Natural killer cell treated with Interleukin-12 subunit alpha and Interleukin-12 subunit beta and Interleukin-15 and Interleukin-18, amount 100 ng/mL, for 72 hours (primary cell): ENCODE results near the gene TMEM183A. TPM values are rescaled to one million over a fixed set of nuclear protein-coding genes. Genes with fewer than 3 reads are reported as not detected.

Experiments used
- ATAC-seq, 2 donors: fragments of 150-1000 bp; cut with Tn5 transposase in 1 of 2; sonication (Bioruptor Pico), chemical (Tn5 transposase) in 1 of 2; 2 replicates each; pipeline ENCODE4 v1.10.0; 2021
- DNase-seq: peaks from one replicate; pipeline ENCODE4 v3.0.0; 2022; ENCODE audit warnings: low spot score
- H3K27ac Mint-ChIP-seq, 2 donors: 1 replicate in 1 of 2; 2 replicates in 1 of 2; pipeline ENCODE4 v1.8.0; 2022; ENCODE audit warnings: mixed read lengths in 2 of 2, mild to moderate bottlenecking in 1 of 2, moderate library complexity in 1 of 2
- H3K27me3 Mint-ChIP-seq, 2 donors: 1 replicate in 1 of 2; 2 replicates in 1 of 2; pipeline ENCODE4 v1.8.0; 2022; ENCODE audit warnings: mixed read lengths in 2 of 2
- H3K36me3 Mint-ChIP-seq: one replicate; pipeline ENCODE4 v1.8.0; 2022; ENCODE audit warnings: mixed read lengths
- H3K4me1 Mint-ChIP-seq, 2 donors: 1 replicate in 1 of 2; 2 replicates in 1 of 2; pipeline ENCODE4 v1.8.0; 2022; ENCODE audit warnings: low read depth in 2 of 2, mixed read lengths in 2 of 2, mild to moderate bottlenecking in 1 of 2
- H3K4me3 Mint-ChIP-seq: one replicate; pipeline ENCODE4 v1.8.0; 2022; ENCODE audit warnings: mixed read lengths
- H3K9me3 Mint-ChIP-seq: 2 replicates; pipeline ENCODE4 v1.8.0; 2022; ENCODE audit warnings: mixed read lengths
- total RNA-seq, 2 donors: library from RNA; stranded (reverse); gene quantifications; one replicate each; pipeline ENCODE4 v1.2.3, GENCODE V29; 2022

Gene TMEM183A
- total RNA-seq, 2 donors from 2014 or later = 65.1 to 93.0 TPM

DNA sequence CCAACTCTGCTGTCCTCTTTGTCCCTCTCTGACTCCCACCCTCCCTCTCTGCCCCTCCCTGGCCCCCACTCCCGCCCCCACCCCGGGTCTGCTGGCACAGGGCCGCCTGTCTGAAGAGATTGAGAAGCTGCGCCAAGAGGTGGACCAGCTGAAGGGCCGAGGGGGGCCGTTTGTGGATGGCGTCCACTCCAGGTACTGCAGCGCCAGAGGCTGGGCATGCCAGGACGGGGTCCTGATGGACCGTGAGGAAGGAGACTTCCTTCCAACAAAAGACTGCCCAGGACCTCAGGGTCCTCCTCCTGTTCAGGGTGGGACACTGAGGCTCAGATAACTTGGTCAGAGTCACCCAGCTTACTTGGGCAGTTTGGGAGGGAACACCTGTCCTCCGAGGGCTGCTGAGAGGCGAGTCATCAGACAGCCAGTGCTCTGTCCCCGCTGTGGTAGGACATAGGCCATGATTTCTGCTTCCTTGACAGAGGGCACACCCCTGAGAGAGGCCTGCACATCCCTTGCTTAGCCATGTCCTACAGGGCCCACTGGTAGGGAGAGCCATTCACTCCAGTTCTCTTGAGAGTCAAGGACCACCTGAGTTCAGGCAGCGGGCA is 42.5 kb downstream of the TMEM183A start:
- peaks cover 16 to 23% of the 10 kb centered on the region in 2 donors for H3K27me3 Mint-ChIP-seq

DNA sequence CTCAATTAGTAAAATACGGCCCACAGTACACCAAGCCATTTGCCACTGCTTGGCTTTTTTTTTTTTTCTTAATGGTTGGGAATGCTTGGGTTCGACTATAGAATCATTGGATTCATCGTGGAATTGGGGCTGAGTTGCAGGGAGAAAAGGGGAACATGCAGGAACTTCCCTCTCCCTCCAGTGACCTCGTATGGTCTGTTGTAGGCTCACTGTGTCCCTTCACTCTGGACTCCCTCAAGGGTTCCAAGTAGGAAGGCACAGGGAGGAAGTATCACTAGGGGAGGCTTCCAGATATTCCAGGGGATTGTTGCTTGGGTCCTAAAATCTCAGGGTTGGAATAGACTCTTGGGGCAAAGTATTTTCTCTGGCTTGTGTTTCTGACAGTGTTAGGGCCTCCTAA is 43.7 kb downstream of the TMEM183A start:
- no peak for DNase-seq
- no peak overlapping the region for H3K27ac Mint-ChIP-seq
- no peak for ATAC-seq
- H3K4me3 Mint-ChIP-seq = no peak overlapping the region
- H3K4me1 Mint-ChIP-seq = no peaks in the 10 kb centered on the region
- no peaks in the 10 kb centered on the region for H3K36me3 Mint-ChIP-seq
- H3K9me3 Mint-ChIP-seq = no peaks in the 10 kb centered on the region
- peaks cover 12 to 19% of the 10 kb centered on the region in 2 donors for H3K27me3 Mint-ChIP-seq

More for the DNA sequence above, 42.5 kb downstream of the TMEM183A start:
- Mint-ChIP-seq H3K9me3 (no peaks in the 10 kb centered on the region), H3K4me3 (no peak overlapping the region), H3K36me3 (no peaks in the 10 kb centered on the region), H3K27ac (no peak overlapping the region), H3K4me1 (no peaks in the 10 kb centered on the region)
- ATAC-seq (no peak), DNase-seq (no peak)

- Mint-ChIP-seq H3K27me3 (peaks cover 16 to 24% of the 10 kb centered on the region in 2 donors), H3K4me1 (no peaks in the 10 kb centered on the region), H3K27ac (no peak overlapping the region), H3K4me3 (no peak overlapping the region), H3K9me3 (no peaks in the 10 kb centered on the region), H3K36me3 (no peaks in the 10 kb centered on the region)
- DNase-seq = no peak
- no peak for ATAC-seq
Observed at GRCh38 chr1:203051841-203052324, 44.7 kb downstream of the TMEM183A start.

- H3K4me3 Mint-ChIP-seq = no peak overlapping the region
- no peaks in the 10 kb centered on the region for H3K4me1 Mint-ChIP-seq
- H3K27ac Mint-ChIP-seq = no peak overlapping the region
- DNase-seq (no peak), ATAC-seq (no peak)
- no peaks in the 10 kb centered on the region for H3K36me3 Mint-ChIP-seq
- H3K27me3 Mint-ChIP-seq = peaks cover 17 to 27% of the 10 kb centered on the region in 2 donors
- H3K9me3 Mint-ChIP-seq = no peaks in the 10 kb centered on the region
Observed at GRCh38 chr1:203052601-203053000, 45.4 kb downstream of the TMEM183A start.

- Mint-ChIP-seq H3K36me3 (no peaks in the 10 kb centered on the region), H3K4me1 (no peaks in the 10 kb centered on the region), H3K27ac (no peak overlapping the region), H3K9me3 (no peaks in the 10 kb centered on the region), H3K4me3 (no peak overlapping the region), H3K27me3 (peaks cover 18 to 30% of the 10 kb centered on the region in 2 donors)
- DNase-seq = no peak
- no peak for ATAC-seq
Observed at GRCh38 chr1:203054184-203054583, 47.0 kb downstream of the TMEM183A start.

- Mint-ChIP-seq H3K27ac (no peak overlapping the region), H3K27me3 (peaks cover 18 to 30% of the 10 kb centered on the region in 2 donors), H3K4me3 (no peak overlapping the region), H3K9me3 (no peaks in the 10 kb centered on the region), H3K4me1 (no peaks in the 10 kb centered on the region), H3K36me3 (no peaks in the 10 kb centered on the region)
- ATAC-seq (no peak), DNase-seq (no peak)
Observed at GRCh38 chr1:203054642-203055041, 47.5 kb downstream of the TMEM183A start.

GRCh38 chr1:203055161-203055799 is 48.1 kb downstream of the TMEM183A start:
- H3K4me3 Mint-ChIP-seq = no peak overlapping the region
- no peaks in the 10 kb centered on the region for H3K4me1 Mint-ChIP-seq
- DNase-seq (no peak), ATAC-seq (no peak)
- H3K9me3 Mint-ChIP-seq = no peaks in the 10 kb centered on the region
- H3K27me3 Mint-ChIP-seq = peaks cover 18 to 30% of the 10 kb centered on the region in 2 donors
- H3K27ac Mint-ChIP-seq = no peak overlapping the region
- no peaks in the 10 kb centered on the region for H3K36me3 Mint-ChIP-seq

DNA sequence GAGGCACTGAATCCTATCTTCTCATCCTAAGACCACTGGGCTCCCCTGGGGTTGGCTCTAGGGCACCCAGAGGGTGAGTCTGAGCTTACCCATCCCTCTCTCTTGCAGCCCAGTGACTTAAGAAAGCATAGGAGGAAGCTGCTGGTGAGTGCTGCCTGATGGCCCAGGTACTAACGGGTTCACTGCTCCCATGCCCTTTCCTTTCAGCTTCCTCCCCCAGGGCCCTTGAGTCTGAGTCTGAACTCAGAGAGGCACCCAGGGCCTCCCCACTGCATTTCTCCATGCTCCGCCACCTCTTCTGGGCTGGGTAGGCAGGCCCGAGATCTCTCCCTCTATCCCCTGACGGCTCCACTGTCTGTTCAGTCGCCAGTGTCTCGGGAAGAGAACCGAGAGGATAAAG is 48.8 kb downstream of the TMEM183A start:
- DNase-seq = no peak
- H3K4me3 Mint-ChIP-seq = no peak overlapping the region
- H3K9me3 Mint-ChIP-seq = no peaks in the 10 kb centered on the region
- H3K4me1 Mint-ChIP-seq = no peaks in the 10 kb centered on the region
- no peaks in the 10 kb centered on the region for H3K36me3 Mint-ChIP-seq
- H3K27ac Mint-ChIP-seq = no peak overlapping the region
- ATAC-seq = no peak
- H3K27me3 Mint-ChIP-seq = peaks cover 18 to 30% of the 10 kb centered on the region in 2 donors

GRCh38 chr1:203056516-203056915 is 49.3 kb downstream of the TMEM183A start:
- H3K9me3 Mint-ChIP-seq = no peaks in the 10 kb centered on the region
- H3K4me3 Mint-ChIP-seq = no peak overlapping the region
- H3K4me1 Mint-ChIP-seq = no peaks in the 10 kb centered on the region
- no peak for DNase-seq
- H3K36me3 Mint-ChIP-seq = no peaks in the 10 kb centered on the region
- no peak overlapping the region for H3K27ac Mint-ChIP-seq
- ATAC-seq = no peak
- H3K27me3 Mint-ChIP-seq = peaks cover 19 to 30% of the 10 kb centered on the region in 2 donors

GRCh38 chr1:203057911-203058675 is 50.9 kb downstream of the TMEM183A start:
- Mint-ChIP-seq H3K27ac (no peak overlapping the region), H3K4me1 (no peaks in the 10 kb centered on the region), H3K27me3 (peaks cover 15 to 19% of the 10 kb centered on the region in 2 donors), H3K9me3 (no peaks in the 10 kb centered on the region), H3K36me3 (no peaks in the 10 kb centered on the region), H3K4me3 (no peak overlapping the region)
- no peak for ATAC-seq
- DNase-seq = no peak

DNA sequence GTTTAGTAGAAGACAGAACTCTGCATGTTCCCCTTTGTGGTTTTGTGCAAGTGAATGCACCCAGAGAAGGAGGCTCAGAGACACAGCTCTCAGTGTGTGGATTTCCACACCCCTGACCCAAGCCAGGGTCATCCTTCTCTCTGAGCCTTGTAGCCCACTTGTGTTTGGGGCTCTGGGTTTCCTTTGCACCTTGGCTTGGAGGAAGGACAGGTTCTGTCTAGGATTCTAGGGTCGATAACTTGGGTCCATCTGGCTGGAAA is 51.4 kb downstream of the TMEM183A start:
- no peaks in the 10 kb centered on the region for H3K36me3 Mint-ChIP-seq
- H3K4me3 Mint-ChIP-seq = no peak overlapping the region
- no peaks in the 10 kb centered on the region for H3K9me3 Mint-ChIP-seq
- H3K27ac Mint-ChIP-seq = no peak overlapping the region
- no peaks in the 10 kb centered on the region for H3K4me1 Mint-ChIP-seq
- DNase-seq (no peak), ATAC-seq (no peak)
- H3K27me3 Mint-ChIP-seq = peaks cover 17 to 19% of the 10 kb centered on the region in 2 donors

DNA sequence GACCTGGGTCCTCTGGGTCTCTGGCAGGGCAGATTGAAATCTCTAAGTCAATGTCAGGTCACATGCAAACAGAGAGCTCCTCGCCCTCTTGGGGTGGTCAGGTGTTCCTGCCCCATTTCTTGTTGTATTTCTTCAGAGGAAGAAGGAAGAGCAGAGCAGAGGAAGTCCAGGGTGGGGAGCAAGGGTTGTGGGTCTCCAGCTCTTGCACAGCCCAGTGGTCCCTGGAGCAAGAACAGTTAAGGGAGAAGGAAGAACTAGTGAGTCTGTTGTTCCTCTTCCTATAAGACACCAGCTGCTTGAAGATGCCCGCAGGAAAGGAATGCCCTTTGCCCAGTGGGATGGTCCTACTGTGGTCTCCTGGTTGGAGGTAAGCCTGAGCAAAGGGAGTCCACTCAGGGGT is 52.3 kb downstream of the TMEM183A start:
- no peaks in the 10 kb centered on the region for H3K36me3 Mint-ChIP-seq
- H3K4me1 Mint-ChIP-seq = no peaks in the 10 kb centered on the region
- DNase-seq = no peak
- H3K27ac Mint-ChIP-seq = no peak overlapping the region
- peaks cover 17 to 27% of the 10 kb centered on the region in 2 donors for H3K27me3 Mint-ChIP-seq
- no peaks in the 10 kb centered on the region for H3K9me3 Mint-ChIP-seq
- H3K4me3 Mint-ChIP-seq = no peak overlapping the region
- ATAC-seq = no peak

DNA sequence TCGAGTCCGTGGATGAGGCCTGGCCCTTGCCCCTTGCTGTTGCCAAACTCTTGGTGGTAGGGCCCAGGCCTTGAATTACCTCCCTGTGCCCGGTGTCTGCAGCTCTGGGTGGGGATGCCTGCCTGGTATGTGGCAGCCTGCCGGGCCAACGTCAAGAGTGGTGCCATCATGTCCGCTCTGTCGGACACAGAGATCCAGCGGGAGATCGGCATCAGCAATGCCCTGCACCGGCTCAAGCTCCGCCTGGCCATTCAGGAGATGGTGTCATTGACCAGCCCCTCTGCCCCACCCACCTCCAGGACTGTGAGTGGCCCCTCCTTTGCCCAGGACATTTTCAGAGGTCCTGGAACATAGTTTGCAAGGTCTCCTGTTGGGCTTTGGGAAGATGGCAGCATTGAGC is 52.9 kb downstream of the TMEM183A start:
- ATAC-seq = no peak
- peaks cover 17 to 27% of the 10 kb centered on the region in 2 donors for H3K27me3 Mint-ChIP-seq
- H3K9me3 Mint-ChIP-seq = no peaks in the 10 kb centered on the region
- H3K27ac Mint-ChIP-seq = no peak overlapping the region
- H3K4me3 Mint-ChIP-seq = no peak overlapping the region
- DNase-seq = no peak
- H3K36me3 Mint-ChIP-seq = no peaks in the 10 kb centered on the region
- H3K4me1 Mint-ChIP-seq = no peaks in the 10 kb centered on the region

GRCh38 chr1:203063287-203063686 is 56.1 kb downstream of the TMEM183A start:
- Mint-ChIP-seq H3K9me3 (no peaks in the 10 kb centered on the region), H3K27me3 (peaks cover 10 to 17% of the 10 kb centered on the region in 2 donors)
- no peak for DNase-seq

More at GRCh38 chr1:203063287-203063686, 56.1 kb downstream of the TMEM183A start:
- Mint-ChIP-seq H3K36me3 (no peaks in the 10 kb centered on the region), H3K4me1 (no peaks in the 10 kb centered on the region), H3K27ac (no peak overlapping the region), H3K4me3 (no peak overlapping the region)
- ATAC-seq = no peak
